GM21825 (cell line): Measurements from ENCODE around the gene YIPF2.
"Not testable (repeated sequence)": the region's sequence is repeated elsewhere in the genome, so short reads cannot be mapped to it uniquely, and the experiment has no call there.

Experiments
- ATAC-seq: cut with Tn5 transposase; IDR thresholded peaks from one replicate; pipeline ENCODE4 v1.9.1; 2021; ENCODE audit warnings: mild to moderate bottlenecking, moderate library complexity; ENCODE audit not compliant: unreplicated experiment

Gene YIPF2

DNA sequence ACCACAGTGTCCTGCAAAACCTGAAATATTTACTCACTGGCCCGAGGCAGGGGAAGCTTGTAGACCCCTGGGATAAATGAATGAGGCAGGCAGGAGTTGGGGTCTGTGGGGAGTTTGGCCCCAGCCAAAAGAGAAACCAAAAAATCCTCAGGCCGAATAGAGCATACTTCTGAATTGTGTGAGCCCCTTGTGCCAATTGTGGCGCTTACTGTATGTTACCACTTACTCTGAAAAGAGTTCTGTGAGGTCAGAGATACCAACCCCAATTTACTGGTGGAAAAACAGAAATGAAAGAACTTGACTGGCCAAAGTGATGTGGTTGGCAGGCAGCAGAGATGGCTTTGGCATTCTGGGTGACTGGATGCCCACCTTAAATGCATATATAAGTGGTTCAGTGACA is 50.2 kb downstream of the YIPF2 start:
- no peak for ATAC-seq

DNA sequence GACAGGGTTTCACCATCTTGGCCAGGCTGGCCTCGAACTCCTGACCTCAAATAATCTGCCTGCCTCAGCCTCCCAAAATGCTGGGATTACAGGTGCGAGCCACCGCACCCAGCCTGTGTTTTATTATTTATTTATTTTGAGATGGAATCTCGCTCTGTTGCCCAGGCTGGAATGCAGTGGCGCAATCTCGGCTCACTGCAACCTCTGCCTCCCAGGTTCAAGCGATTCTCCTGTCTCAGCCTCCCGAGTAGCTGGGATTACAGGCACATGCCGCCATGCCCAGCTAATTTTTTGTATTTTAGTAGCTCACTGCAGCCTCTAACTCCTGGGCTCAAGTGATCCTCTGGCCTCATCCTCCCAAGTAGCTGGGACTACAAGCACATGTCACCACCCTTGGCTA is 50.8 kb downstream of the YIPF2 start:
- not testable (repeated sequence) for ATAC-seq

- ATAC-seq = peak; percentile 57
Measured at GRCh38 chr19:10876459-10877240, 51.8 kb downstream of the YIPF2 start.

DNA sequence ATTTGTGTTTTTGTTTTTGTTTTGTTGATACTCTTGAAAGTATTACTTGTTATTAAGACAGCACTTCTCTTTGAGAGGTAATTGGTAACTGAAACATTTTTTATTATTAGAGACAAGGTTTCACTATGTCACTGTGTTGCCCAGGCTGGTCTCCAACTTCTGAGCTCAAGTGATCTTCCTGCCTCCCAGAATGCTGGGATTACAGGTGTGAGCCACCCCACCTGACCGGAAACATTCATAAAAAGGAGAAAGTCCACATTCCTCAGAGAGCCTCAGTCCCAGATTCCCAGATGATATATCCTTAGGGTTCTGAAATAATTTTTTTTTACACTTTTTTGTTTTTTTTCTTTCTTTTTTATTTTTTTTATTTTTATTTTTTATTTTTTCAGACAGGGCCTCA is 54.4 kb downstream of the YIPF2 start:
- no peak for ATAC-seq

DNA sequence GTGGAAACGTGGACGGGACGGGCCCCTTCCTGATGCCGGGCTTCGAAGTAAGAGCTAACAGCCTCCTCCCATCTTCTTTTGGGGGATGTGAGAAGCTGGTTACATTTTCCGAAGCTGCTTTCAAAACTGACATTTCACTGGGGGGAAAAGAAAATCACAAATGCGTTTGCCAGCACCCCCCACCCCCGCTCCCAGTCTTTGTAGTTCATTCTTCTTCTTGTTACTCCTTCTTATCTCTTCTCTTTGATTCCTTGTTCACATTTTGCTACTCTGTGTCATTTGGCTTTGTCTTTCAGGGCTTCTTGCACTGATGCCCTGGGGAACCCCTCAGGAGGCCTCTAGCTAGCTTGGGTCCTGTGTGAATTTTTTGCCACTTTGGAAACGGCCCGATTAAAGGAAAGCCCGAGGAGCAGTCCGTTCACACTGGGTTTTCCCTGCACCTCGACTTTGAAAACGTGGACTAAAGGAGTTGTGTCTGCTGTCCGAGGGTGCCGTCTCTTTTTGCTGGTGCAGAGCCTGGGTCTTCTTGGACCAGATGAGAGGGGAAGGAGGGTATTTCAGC is 55.8 kb downstream of the YIPF2 start:
- no peak for ATAC-seq
